Measurements from ENCODE around the gene IRF4. TPM values are rescaled to one million over a fixed set of nuclear protein-coding genes. Genes with fewer than 3 reads are reported as not detected.

The IRF4 gene
- total RNA-seq, 1 experiment from 2014 or later: not detected

DNA sequence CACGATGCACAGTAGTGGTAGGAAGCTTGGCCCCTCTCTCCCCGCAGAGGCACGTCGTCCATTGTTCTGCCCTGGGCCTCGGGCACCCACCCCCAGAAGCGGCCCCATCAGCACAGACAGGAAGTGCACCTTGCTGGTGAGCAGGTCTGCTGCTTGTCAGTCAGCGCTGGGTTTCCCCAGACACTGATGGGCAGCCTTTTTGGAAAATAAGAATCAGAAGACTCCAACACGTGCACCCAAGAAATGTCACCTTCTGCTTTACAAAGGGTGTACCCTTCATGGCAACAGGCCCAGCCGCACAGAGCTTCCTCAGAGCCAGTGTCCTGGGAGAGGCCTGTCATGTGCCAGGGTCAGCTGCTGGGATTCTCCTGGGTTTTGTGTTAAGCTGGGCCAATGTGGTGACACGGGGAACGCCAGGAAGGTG is 34.7 kb upstream of the IRF4 start:
- no TSS peak for BruUV-seq (replicated peaks)
- peaks cover 11% of the 10 kb centered on the region for H3K9me3 Mint-ChIP-seq (ENCODE audit: low read depth, unreplicated experiment)
- no peak overlapping the region for H3K27ac Mint-ChIP-seq (ENCODE audit: unreplicated experiment)
- DNase-seq: no peak
- no peaks in the 10 kb centered on the region for H3K4me1 Mint-ChIP-seq (ENCODE audit: low read depth, unreplicated experiment)
- CTCF ChIA-PET: no interaction called here
- H3K36me3 Mint-ChIP-seq (ENCODE audit: insufficient read depth, unreplicated experiment): no peaks in the 10 kb centered on the region
- TF ChIP-seq, protein P1, sequence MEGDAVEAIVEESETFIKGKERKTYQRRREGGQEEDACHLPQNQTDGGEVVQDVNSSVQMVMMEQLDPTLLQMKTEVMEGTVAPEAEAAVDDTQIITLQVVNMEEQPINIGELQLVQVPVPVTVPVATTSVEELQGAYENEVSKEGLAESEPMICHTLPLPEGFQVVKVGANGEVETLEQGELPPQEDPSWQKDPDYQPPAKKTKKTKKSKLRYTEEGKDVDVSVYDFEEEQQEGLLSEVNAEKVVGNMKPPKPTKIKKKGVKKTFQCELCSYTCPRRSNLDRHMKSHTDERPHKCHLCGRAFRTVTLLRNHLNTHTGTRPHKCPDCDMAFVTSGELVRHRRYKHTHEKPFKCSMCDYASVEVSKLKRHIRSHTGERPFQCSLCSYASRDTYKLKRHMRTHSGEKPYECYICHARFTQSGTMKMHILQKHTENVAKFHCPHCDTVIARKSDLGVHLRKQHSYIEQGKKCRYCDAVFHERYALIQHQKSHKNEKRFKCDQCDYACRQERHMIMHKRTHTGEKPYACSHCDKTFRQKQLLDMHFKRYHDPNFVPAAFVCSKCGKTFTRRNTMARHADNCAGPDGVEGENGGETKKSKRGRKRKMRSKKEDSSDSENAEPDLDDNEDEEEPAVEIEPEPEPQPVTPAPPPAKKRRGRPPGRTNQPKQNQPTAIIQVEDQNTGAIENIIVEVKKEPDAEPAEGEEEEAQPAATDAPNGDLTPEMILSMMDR (IDR thresholded peaks at IDR 0.05; ENCODE audit: unreplicated experiment): no peak
- H3K27me3 Mint-ChIP-seq (ENCODE audit: unreplicated experiment): no peaks in the 10 kb centered on the region
- intact Hi-C loops (cut with micrococcal nuclease; ENCODE audit: unreplicated experiment): no loop called here
- H3K4me3 Mint-ChIP-seq (ENCODE audit: low read depth, unreplicated experiment): no peak overlapping the region

DNA sequence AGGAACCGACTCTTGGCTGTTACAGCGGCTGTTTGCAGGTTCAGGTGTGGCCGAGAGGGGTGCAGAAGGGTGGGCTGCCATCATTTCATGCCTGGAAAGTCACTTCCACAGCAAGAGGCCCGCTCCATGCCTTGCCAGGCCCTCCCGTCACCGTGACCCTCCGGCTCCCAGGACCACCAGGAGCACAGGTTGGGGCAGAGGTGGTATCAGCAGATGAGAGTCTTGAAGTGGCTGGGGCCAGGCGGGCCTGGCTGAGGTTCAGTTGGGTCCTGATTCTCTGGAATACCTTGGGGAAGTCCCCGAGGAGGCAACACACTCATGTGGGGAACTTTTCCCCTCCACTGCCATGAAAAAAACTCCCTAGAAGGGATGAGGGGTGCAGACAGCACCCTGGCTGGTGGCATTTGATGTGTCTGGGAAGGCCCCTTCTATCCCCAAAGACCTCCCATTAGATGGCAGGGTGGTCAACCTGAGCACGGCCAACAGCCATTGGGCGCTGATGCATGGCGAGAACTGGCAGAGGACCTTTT is 34.2 kb upstream of the IRF4 start:
- DNase-seq: no peak
- CTCF ChIA-PET: no interaction called here
- no peak overlapping the region for H3K27ac Mint-ChIP-seq (ENCODE audit: unreplicated experiment)
- peaks cover 11% of the 10 kb centered on the region for H3K9me3 Mint-ChIP-seq (ENCODE audit: low read depth, unreplicated experiment)
- intact Hi-C loops (cut with micrococcal nuclease; ENCODE audit: unreplicated experiment): no loop called here
- no peaks in the 10 kb centered on the region for H3K4me1 Mint-ChIP-seq (ENCODE audit: low read depth, unreplicated experiment)
- no peaks in the 10 kb centered on the region for H3K36me3 Mint-ChIP-seq (ENCODE audit: insufficient read depth, unreplicated experiment)
- TF ChIP-seq, protein P1 (IDR thresholded peaks at IDR 0.05; ENCODE audit: unreplicated experiment): no peak
- H3K27me3 Mint-ChIP-seq (ENCODE audit: unreplicated experiment): no peaks in the 10 kb centered on the region
- no TSS peak for BruUV-seq (replicated peaks)
- H3K4me3 Mint-ChIP-seq (ENCODE audit: low read depth, unreplicated experiment): no peak overlapping the region

DNA sequence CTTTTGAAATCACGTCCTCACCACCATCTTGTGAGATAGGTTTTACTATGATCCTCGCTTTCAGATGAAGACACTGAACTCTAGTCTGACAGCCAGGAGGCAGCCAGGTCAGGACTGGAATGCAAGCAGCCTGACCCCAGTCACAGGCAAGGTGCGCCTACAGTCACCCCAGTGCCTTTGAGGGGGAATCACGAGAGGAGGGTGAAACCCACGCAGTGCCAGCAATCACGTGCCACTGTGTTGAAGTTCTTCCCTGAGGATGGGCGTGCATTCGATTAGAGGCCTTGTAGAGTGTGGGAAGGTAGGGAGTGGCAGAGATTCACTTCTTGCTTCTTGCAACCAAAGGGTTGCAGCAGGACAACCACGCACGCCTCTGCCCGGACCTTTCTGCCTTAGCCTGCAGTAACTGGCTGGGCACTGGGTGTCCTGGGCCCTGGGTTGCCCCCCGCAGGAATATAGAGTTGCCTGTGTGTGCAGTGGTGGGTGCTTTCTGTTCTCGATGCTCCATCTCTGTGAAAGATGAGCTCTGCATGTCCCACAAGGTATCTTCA is 33.7 kb upstream of the IRF4 start:
- H3K27me3 Mint-ChIP-seq (ENCODE audit: unreplicated experiment): no peaks in the 10 kb centered on the region
- no peaks in the 10 kb centered on the region for H3K4me1 Mint-ChIP-seq (ENCODE audit: low read depth, unreplicated experiment)
- intact Hi-C loops (cut with micrococcal nuclease; ENCODE audit: unreplicated experiment): no loop called here
- no peak overlapping the region for H3K27ac Mint-ChIP-seq (ENCODE audit: unreplicated experiment)
- no TSS peak for BruUV-seq (replicated peaks)
- H3K4me3 Mint-ChIP-seq (ENCODE audit: low read depth, unreplicated experiment): no peak overlapping the region
- H3K9me3 Mint-ChIP-seq (ENCODE audit: low read depth, unreplicated experiment): peaks cover 11% of the 10 kb centered on the region
- H3K36me3 Mint-ChIP-seq (ENCODE audit: insufficient read depth, unreplicated experiment): peaks cover 5% of the 10 kb centered on the region
- CTCF ChIA-PET: no interaction called here
- DNase-seq: no peak
- TF ChIP-seq, protein P1 (IDR thresholded peaks at IDR 0.05; ENCODE audit: unreplicated experiment): no peak

- intact Hi-C loops (cut with micrococcal nuclease; ENCODE audit: unreplicated experiment): no loop called here
- TF ChIP-seq, protein P1 (IDR thresholded peaks at IDR 0.05; ENCODE audit: unreplicated experiment): no peak
- peaks cover 5% of the 10 kb centered on the region for H3K36me3 Mint-ChIP-seq (ENCODE audit: insufficient read depth, unreplicated experiment)
- BruUV-seq (replicated peaks): no TSS peak
- no peaks in the 10 kb centered on the region for H3K27me3 Mint-ChIP-seq (ENCODE audit: unreplicated experiment)
- H3K4me3 Mint-ChIP-seq (ENCODE audit: low read depth, unreplicated experiment): no peak overlapping the region
- CTCF ChIA-PET: no interaction called here
- H3K4me1 Mint-ChIP-seq (ENCODE audit: low read depth, unreplicated experiment): no peaks in the 10 kb centered on the region
- no peak overlapping the region for H3K27ac Mint-ChIP-seq (ENCODE audit: unreplicated experiment)
- no peak for DNase-seq
- H3K9me3 Mint-ChIP-seq (ENCODE audit: low read depth, unreplicated experiment): peaks cover 9% of the 10 kb centered on the region
These were observed 33.1 kb upstream of the IRF4 start for GRCh38 chr6:358432-358831.

Measured in Calu3 (cell line).